B cell (primary cell): ENCODE data around the gene POP4. TPM values are rescaled to one million over a fixed set of nuclear protein-coding genes. Genes with fewer than 3 reads are reported as not detected.

Experiments
- ATAC-seq: fragments of 200-7000 bp; cut with Tn5 transposase; one replicate; pipeline ENCODE4 v1.10.0; 2021; ENCODE audit warnings: low read depth, mild to moderate bottlenecking, moderate number of reproducible peaks, moderate library complexity
- CTCF ChIA-PET: fragments of 350-600 bp; sonication (Branson Sonifier 250); formaldehyde crosslinking; loops from one replicate; lab custom pipeline; 2021; ENCODE audit warnings: antibody characterized with exemption, inconsistent platforms; lab: Charles Lee
- POLR2A ChIA-PET: fragments of 350-600 bp; sonication (Branson Sonifier 250); formaldehyde crosslinking; loops from one replicate; lab custom pipeline; 2021; ENCODE audit warnings: antibody characterized with exemption; lab: Charles Lee
- DNase-seq: peaks from one replicate; pipeline ENCODE4 v3.0.0; 2013
- H2AFZ ChIP-seq: 2 replicates; pipeline ENCODE4 v1.6.1; 2012; ENCODE audit warnings: mild to moderate bottlenecking, low read depth, low read length; ENCODE audit not compliant: insufficient read depth, poor library complexity, severe bottlenecking
- H3K27ac ChIP-seq, 2 donors: 1 replicate in 1 of 2; 2 replicates in 1 of 2; pipeline ENCODE4 v1.5.1; 2012 to 2013; ENCODE audit warnings: low read length in 2 of 2, mild to moderate bottlenecking in 2 of 2, moderate library complexity in 1 of 2
- H3K27me3 ChIP-seq, 4 experiments: fragments of 200-600 bp in 1 of 4; sonication (generic) in 1 of 4; replicated peaks in 1 of 4; 1 replicate in 2 of 4; 2 replicates in 2 of 4; pipeline versions ENCODE4 v1.6.1 to v1.7.0; 2013 to 2016; ENCODE audit warnings: low read length in 3 of 4, mild to moderate bottlenecking in 2 of 4, mixed read lengths in 1 of 4, moderate library complexity in 1 of 4; ENCODE audit not compliant: insufficient read depth in 4 of 4, control insufficient read depth in 3 of 4; ENCODE audit errors: control extremely low read depth in 1 of 4
- H3K36me3 ChIP-seq, 2 experiments: replicated peaks in 1 of 2; 1 replicate in 1 of 2; 2 replicates in 1 of 2; pipeline versions ENCODE4 v1.6.1 to v1.7.1; 2013; ENCODE audit warnings: low read length in 1 of 2; ENCODE audit not compliant: insufficient read depth in 2 of 2, control insufficient read depth in 1 of 2; ENCODE audit errors: control extremely low read depth in 1 of 2, extremely low read depth in 1 of 2
- H3K4me1 ChIP-seq, 2 donors: fragments of 200-600 bp in 1 of 2; sonication (generic) in 1 of 2; 1 replicate in 1 of 2; 2 replicates in 1 of 2; pipeline versions ENCODE4 v1.5.1 to v1.6.1; 2013 to 2017; ENCODE audit warnings: low read length in 2 of 2; ENCODE audit not compliant: control insufficient read depth in 2 of 2, insufficient read depth in 2 of 2
- H3K4me2 ChIP-seq: replicated peaks from 2 replicates; pipeline ENCODE3; 2012; ENCODE audit warnings: mild to moderate bottlenecking, low read depth, low read length; ENCODE audit not compliant: poor library complexity, severe bottlenecking
- H3K4me3 ChIP-seq, 5 experiments: fragments of 200-600 bp in 1 of 5; sonication (generic) in 1 of 5; 1 replicate in 3 of 5; 2 replicates in 2 of 5; pipeline versions ENCODE4 v1.5.1 to v1.7.0; 2011 to 2016; ENCODE audit warnings: low read length in 4 of 5, mild to moderate bottlenecking in 4 of 5, low read depth in 2 of 5, control low read depth in 1 of 5, moderate library complexity in 1 of 5; ENCODE audit not compliant: insufficient read depth in 1 of 5; ENCODE audit errors: control extremely low read depth in 1 of 5, extremely low read depth in 1 of 5
- H3K79me2 ChIP-seq: fragments of 200-600 bp; sonication (generic); one replicate; pipeline ENCODE4 v1.6.0; 2016; ENCODE audit warnings: low read length; ENCODE audit not compliant: control insufficient read depth, insufficient read depth
- H3K9ac ChIP-seq: fragments of 200-600 bp; sonication (generic); 2 replicates; pipeline ENCODE4 v1.6.1; 2017; ENCODE audit warnings: mild to moderate bottlenecking, low read length, moderate library complexity
- H3K9me3 ChIP-seq, 3 donors: one replicate each; pipeline versions ENCODE4 v1.6.1 to v1.7.1; 2013; ENCODE audit warnings: low read length in 2 of 3; ENCODE audit not compliant: control insufficient read depth in 2 of 3, insufficient read depth in 1 of 3; ENCODE audit errors: control extremely low read depth in 1 of 3
- H4K20me1 ChIP-seq: 2 replicates; pipeline ENCODE4 v1.6.0; 2012; ENCODE audit warnings: mild to moderate bottlenecking, low read length; ENCODE audit not compliant: insufficient read depth, control insufficient read depth, poor library complexity, severe bottlenecking
- H3K27ac Mint-ChIP-seq: one replicate; pipeline ENCODE4 v1.8.0; 2021; ENCODE audit warnings: mixed read lengths
- H3K27me3 Mint-ChIP-seq: one replicate; pipeline ENCODE4 v1.8.0; 2021; ENCODE audit warnings: mixed read lengths
- H3K4me1 Mint-ChIP-seq: one replicate; pipeline ENCODE4 v1.8.0; 2021; ENCODE audit warnings: mixed read lengths
- H3K4me3 Mint-ChIP-seq: one replicate; pipeline ENCODE4 v1.8.0; 2021; ENCODE audit warnings: mixed read lengths
- H3K9me3 Mint-ChIP-seq: one replicate; pipeline ENCODE4 v1.8.0; 2022; ENCODE audit warnings: mixed read lengths; ENCODE audit not compliant: insufficient read depth
- CTCF ChIP-seq: fragments of 200-600 bp; IDR thresholded peaks from one replicate; pipeline ENCODE4 v1.8.0; 2022; ENCODE audit warnings: antibody characterized with exemption, mild to moderate bottlenecking
- EZH2 ChIP-seq: IDR thresholded peaks from 2 replicates; pipeline ENCODE4 v1.6.1; 2012; ENCODE audit warnings: borderline replicate concordance, low read depth, mild to moderate bottlenecking, moderate library complexity, low read length; ENCODE audit not compliant: insufficient read depth, poor library complexity, severe bottlenecking
- WGBS: methylation state at CpG from one replicate; pipeline ENCODE4 v1.1.5; 2013; ENCODE audit warnings: missing lambda C conversion rate; ENCODE audit not compliant: insufficient coverage; 5-methylcytosine and 5-hydroxymethylcytosine counted together
- intact Hi-C: fragments of 100-400 bp; cut with micrococcal nuclease; formaldehyde crosslinking; loops from one replicate; pipeline ENCODE4 v1.10.0; 2022
- polyA plus RNA-seq: library from polyadenylated mRNA; depleted of rRNA; stranded (reverse); fragments of >200 nt; gene quantifications from 2 replicates; pipeline ENCODE4 v1.2.3, GENCODE V29; 2012
- total RNA-seq, 2 donors: library from RNA; stranded (reverse); fragments of 120-200 nt in 1 of 2; gene quantifications; 1 replicate in 1 of 2; 2 replicates in 1 of 2; pipeline versions ENCODE4 v1.2.3 to v1.2.4, GENCODE V29; 2013 to 2022

Gene POP4
- total and polyA plus RNA-seq, 2 donors (not counting 1 experiment from before 2014, with no cell fraction given): 58.9 to 61.2 TPM

- Histone ChIP-seq H3K36me3 (no peaks in the 10 kb centered on the region), H3K4me1 (no peaks in the 10 kb centered on the region), H3K27me3 (no peaks in the 10 kb centered on the region), H3K27ac (no peak overlapping the region), H3K9ac (no peak overlapping the region), H3K9me3 (no peaks in the 10 kb centered on the region), H3K4me3 (no peak overlapping the region), H3K4me2 (no peak overlapping the region), H4K20me1 (no peaks in the 10 kb centered on the region), H3K79me2 (no peaks in the 10 kb centered on the region), H2AFZ (no peak overlapping the region)
- POLR2A ChIA-PET: no interaction called here
- H3K27me3 Mint-ChIP-seq: peaks cover 17% of the 10 kb centered on the region
- ATAC-seq: no peak
- CTCF ChIA-PET: no interaction called here
- no peak for TF ChIP-seq EZH2
- TF ChIP-seq CTCF: no peak
- 77% methylated on average over 16 of the region's 22 CpGs for WGBS
- H3K9me3 Mint-ChIP-seq: no peaks in the 10 kb centered on the region
- peak overlapping the region; percentile 41 for H3K27ac Mint-ChIP-seq
- no peaks in the 10 kb centered on the region for H3K4me1 Mint-ChIP-seq
- intact Hi-C loops: no loop called here
- DNase-seq: no peak
- H3K4me3 Mint-ChIP-seq: no peak overlapping the region
Measured at GRCh38 chr19:29568036-29569025, 37.8 kb upstream of the POP4 start.
